Body of pancreas (tissue), 4 donors: ENCODE measurements around the gene FAM170B. TPM values are rescaled to one million over a fixed set of nuclear protein-coding genes. Genes with fewer than 3 reads are reported as not detected.

Experiments
- ATAC-seq: fragments of 150-250 bp; one replicate; pipeline ENCODE4 v1.9.1; 2016
- DNase-seq, 4 donors: peaks; one replicate each; pipeline ENCODE4 v3.0.0-alpha.2; 2019
- H3K27ac ChIP-seq, 4 donors: fragments of 200-600 bp; sonication (generic); 1 replicate in 3 of 4; 2 replicates in 1 of 4; pipeline versions ENCODE4 v1.5.1 to v1.6.1; 2016 to 2019; ENCODE audit warnings: mild to moderate bottlenecking in 1 of 4, mixed read lengths in 1 of 4, moderate library complexity in 1 of 4
- H3K27me3 ChIP-seq, 2 donors: fragments of 200-600 bp; sonication (generic); one replicate each; pipeline ENCODE4 v1.6.0; 2016; ENCODE audit warnings: mild to moderate bottlenecking in 1 of 2
- H3K36me3 ChIP-seq, 2 donors: fragments of 200-600 bp; sonication (generic); replicated peaks in 1 of 2; 2 replicates each; pipeline ENCODE4 v1.5.1; 2016; ENCODE audit warnings: low read depth in 2 of 2; ENCODE audit not compliant: insufficient read depth in 1 of 2
- H3K4me1 ChIP-seq: fragments of 200-600 bp; sonication (generic); one replicate; pipeline ENCODE4 v1.6.0; 2016
- H3K4me3 ChIP-seq, 2 donors: fragments of 200-600 bp; sonication (generic); 1 replicate in 1 of 2; 2 replicates in 1 of 2; pipeline ENCODE4 v1.5.1; 2016 to 2019
- H3K9me3 ChIP-seq, 3 donors: fragments of 200-600 bp; sonication (generic); 1 replicate in 2 of 3; 2 replicates in 1 of 3; pipeline ENCODE4 v1.5.1; 2016
- POLR2A ChIP-seq, 3 donors: fragments of 450-650 bp; IDR thresholded peaks; one replicate each; pipeline ENCODE4 v1.6.1; 2016; ENCODE audit warnings: antibody characterized with exemption in 3 of 3, mild to moderate bottlenecking in 2 of 3
- WGBS, 2 donors: methylation state at CpG; one replicate each; pipeline ENCODE4 v1.1.5; 2017; 5-methylcytosine and 5-hydroxymethylcytosine counted together
- intact Hi-C: fragments of 100-400 bp; cut with DNase I; formaldehyde crosslinking; loops from one replicate; pipeline ENCODE4 v1.15.1; 2023
- total RNA-seq, 2 donors: library from RNA; depleted of rRNA; stranded (reverse); fragments of >200 nt; gene quantifications; one replicate each; pipeline ENCODE4 v1.1.0, GENCODE V29; 2016
- TF ChIP-seq, protein P1 (sequence below), 7 experiments: fragments of 450-650 bp in 4 of 7; fragments of 200-600 bp in 3 of 7; sonication (generic) in 3 of 7; IDR thresholded peaks; one replicate each; pipeline ENCODE4 v1.5.1; 2016 to 2019; ENCODE audit warnings: antibody characterized with exemption in 7 of 7

The FAM170B gene
- total RNA-seq, 2 donors from 2014 or later = not detected

DNA sequence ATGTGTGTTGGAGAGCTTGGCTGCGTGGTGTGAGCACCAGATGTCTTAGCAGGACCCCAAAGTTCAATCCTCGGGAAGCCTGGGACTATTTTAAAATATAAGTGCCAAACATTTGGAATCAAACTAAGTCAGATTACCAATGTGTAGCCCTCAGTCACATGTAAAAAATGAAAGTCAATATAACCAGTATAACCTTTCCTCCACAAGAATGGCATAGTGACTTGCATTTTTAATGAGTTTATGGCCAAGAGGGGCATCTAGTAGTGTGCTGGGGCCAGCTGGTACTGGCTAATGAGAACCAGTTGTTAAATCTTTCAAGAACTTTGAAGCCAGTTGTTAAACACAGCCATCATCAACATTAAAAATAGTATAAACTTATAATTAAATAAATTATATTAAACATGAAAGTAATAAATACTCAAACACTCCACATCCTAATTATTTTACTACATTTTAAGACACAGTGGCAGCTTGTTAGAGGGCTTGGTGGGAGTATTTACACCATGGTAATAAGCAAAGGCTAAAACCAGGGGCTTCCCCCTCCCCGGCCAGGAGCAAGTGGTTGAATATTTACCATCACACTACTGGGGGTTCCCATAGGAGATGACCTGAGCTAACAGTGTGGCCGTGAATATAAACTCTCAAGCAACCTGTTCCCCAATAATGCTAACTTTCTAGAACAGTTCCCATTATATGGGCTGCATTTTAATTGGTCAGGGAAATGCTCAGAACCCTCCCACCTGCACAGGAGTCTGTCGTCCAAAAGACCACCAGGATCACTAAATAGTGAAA is 7.9 kb upstream of the FAM170B start:
- TF ChIP-seq, protein P1, sequence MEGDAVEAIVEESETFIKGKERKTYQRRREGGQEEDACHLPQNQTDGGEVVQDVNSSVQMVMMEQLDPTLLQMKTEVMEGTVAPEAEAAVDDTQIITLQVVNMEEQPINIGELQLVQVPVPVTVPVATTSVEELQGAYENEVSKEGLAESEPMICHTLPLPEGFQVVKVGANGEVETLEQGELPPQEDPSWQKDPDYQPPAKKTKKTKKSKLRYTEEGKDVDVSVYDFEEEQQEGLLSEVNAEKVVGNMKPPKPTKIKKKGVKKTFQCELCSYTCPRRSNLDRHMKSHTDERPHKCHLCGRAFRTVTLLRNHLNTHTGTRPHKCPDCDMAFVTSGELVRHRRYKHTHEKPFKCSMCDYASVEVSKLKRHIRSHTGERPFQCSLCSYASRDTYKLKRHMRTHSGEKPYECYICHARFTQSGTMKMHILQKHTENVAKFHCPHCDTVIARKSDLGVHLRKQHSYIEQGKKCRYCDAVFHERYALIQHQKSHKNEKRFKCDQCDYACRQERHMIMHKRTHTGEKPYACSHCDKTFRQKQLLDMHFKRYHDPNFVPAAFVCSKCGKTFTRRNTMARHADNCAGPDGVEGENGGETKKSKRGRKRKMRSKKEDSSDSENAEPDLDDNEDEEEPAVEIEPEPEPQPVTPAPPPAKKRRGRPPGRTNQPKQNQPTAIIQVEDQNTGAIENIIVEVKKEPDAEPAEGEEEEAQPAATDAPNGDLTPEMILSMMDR (IDR thresholded peaks at IDR 0.05) = no peak
- TF ChIP-seq POLR2A (IDR thresholded peaks at IDR 0.05) = no peak
- 58 to 66% methylated on average over 5 of the region's 5 CpGs for WGBS, 2 donors
- intact Hi-C loops = no loop called here
- H3K4me1 ChIP-seq = no peaks in the 10 kb centered on the region
- DNase-seq (no peak), ATAC-seq (no peak)
- H3K36me3 ChIP-seq = no peaks in the 10 kb centered on the region
- no peaks in the 10 kb centered on the region for H3K9me3 ChIP-seq
- H3K27ac ChIP-seq = no peak overlapping the region
- no peaks in the 10 kb centered on the region for H3K27me3 ChIP-seq
- no peak overlapping the region for H3K4me3 ChIP-seq

DNA sequence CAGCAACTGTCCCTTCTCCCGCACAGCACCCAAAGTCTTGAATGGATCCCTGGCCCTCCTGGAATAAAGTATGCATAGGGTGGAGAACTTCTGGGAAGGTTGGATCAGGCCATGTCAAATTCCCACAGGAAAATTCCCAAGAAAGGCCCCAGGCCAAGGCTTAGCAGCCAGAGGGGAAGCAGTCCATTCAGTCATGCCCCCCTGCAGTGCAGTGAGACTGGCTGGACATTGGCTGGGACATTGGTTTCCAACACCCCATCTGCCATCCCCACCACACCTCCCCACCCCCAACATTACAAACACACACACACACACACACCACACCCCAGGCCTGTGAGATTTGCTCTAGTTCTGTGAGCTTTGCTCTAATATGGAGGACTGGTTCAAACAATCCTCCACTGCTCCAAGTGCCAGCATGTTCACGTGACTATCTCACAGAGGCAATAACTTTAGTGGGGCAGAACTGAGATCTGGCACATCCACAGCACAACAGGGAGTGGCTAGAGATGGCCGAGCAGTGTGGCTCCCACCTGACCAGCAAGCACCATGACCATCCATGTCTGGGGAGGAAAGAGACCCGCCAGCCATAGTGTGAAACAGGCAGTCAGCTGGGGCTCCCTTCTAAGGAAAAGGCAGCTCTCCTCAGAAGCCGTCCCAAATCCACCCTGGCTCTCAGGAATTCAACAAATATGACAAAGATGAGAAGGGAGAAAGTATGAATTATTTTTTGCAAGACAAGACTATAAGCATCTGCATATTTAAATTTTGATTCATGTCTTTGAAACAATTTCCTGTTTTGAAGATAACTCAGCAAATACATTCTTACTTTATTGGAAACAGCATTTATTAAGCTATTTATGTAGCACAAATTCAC is 6.7 kb upstream of the FAM170B start:
- no peak overlapping the region for H3K4me3 ChIP-seq
- 75 to 81% methylated on average over 4 to 5 of the region's 5 CpGs for WGBS, 2 donors
- no peaks in the 10 kb centered on the region for H3K36me3 ChIP-seq
- TF ChIP-seq POLR2A (IDR thresholded peaks at IDR 0.05) = no peak
- TF ChIP-seq, protein P1 (IDR thresholded peaks at IDR 0.05) = no peak
- no peaks in the 10 kb centered on the region for H3K9me3 ChIP-seq
- no peak for ATAC-seq
- no peak overlapping the region for H3K27ac ChIP-seq
- H3K4me1 ChIP-seq = no peaks in the 10 kb centered on the region
- no peaks in the 10 kb centered on the region for H3K27me3 ChIP-seq
- DNase-seq = no peak
- intact Hi-C loops = no loop called here

DNA sequence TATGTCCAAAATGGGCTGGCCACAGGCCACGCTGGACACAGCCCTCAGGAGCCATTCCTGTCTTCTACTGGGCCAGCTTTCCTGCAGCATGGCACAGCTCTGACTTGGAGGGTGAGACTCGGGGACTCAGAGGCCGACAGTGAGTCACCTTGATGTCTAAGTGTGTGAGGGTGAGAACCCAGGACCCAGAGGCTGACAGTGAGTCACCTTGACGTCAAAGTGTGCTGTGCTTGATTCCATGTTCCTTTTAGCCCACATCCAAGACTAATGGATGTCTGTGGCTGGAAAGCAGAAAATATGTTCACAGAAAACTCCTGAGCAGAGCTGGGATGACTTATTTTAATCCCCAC is 6.0 kb upstream of the FAM170B start:
- DNase-seq = no peak
- no peak for ATAC-seq
- H3K4me3 ChIP-seq = no peak overlapping the region
- H3K9me3 ChIP-seq = no peaks in the 10 kb centered on the region
- no peaks in the 10 kb centered on the region for H3K36me3 ChIP-seq
- H3K27me3 ChIP-seq = no peaks in the 10 kb centered on the region
- TF ChIP-seq, protein P1 (IDR thresholded peaks at IDR 0.05) = no peak
- TF ChIP-seq POLR2A (IDR thresholded peaks at IDR 0.05) = no peak
- WGBS, 2 donors = 72 to 78% methylated on average over 3 to 4 of the region's 4 CpGs
- intact Hi-C loops = no loop called here
- no peaks in the 10 kb centered on the region for H3K4me1 ChIP-seq
- no peak overlapping the region for H3K27ac ChIP-seq

DNA sequence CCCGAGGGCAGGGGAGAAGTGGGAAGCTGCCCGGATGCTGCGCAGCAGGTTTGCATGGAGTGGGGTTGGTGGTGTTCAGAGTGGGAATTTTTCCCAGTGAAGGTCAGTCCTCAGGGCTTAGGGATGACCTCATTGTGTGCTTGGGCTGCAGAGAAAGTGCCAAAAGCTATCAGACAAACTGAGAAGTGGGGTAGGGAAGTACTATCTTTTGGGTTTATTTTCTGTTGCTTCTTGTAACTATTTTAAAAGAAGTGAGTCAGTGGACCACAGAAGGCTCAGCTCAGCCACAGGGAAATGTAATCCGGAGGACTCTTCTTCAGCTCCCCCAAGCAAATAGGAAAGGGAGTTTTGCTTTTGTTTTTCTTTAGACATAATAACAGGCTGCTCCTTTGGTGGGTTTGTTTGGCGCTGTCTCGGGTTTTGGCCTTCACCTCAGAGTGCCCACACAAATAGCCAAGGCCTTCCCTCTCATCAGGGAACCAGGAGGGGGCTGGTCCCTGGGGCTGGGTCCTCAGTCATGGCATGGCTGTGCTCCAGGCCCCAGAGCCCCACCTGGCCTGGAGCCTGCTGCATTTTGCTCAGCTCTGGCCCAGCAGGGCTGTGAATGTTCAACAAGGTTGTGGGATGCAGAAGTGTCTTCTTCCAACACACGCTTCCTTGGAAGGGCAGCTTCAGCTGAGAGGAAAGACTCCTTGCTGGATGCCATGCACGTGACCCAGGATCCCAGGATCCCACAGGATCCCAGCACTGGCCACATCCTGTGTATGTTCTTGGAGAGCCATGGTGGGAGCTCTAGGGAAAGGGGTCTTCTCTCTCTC is 5.4 kb upstream of the FAM170B start:
- DNase-seq = peak in 1 of 4 donors; percentile 7
- no peak for ATAC-seq
- Histone ChIP-seq H3K4me3 (no peak overlapping the region), H3K27me3 (no peaks in the 10 kb centered on the region), H3K36me3 (no peaks in the 10 kb centered on the region), H3K27ac (peak overlapping the region in 1 of 4 donors; percentile 10), H3K4me1 (no peaks in the 10 kb centered on the region), H3K9me3 (no peaks in the 10 kb centered on the region)
- TF ChIP-seq, protein P1 (IDR thresholded peaks at IDR 0.05) = no peak
- TF ChIP-seq POLR2A (IDR thresholded peaks at IDR 0.05) = no peak
- intact Hi-C loops = no loop called here
- 42 to 54% methylated on average over 6 to 8 of the region's 8 CpGs for WGBS, 2 donors
